Measurements from ENCODE around the gene BACH2. TPM values are rescaled to one million over a fixed set of nuclear protein-coding genes. Genes with fewer than 3 reads are reported as not detected.
A peak's percentile ranks its signal among the peaks of the same experiment; 100 is the strongest.

Gene BACH2
- polyA plus RNA-seq, 1 of the 3 experiments (the other 2 are of a cell fraction): 0.46 TPM

DNA sequence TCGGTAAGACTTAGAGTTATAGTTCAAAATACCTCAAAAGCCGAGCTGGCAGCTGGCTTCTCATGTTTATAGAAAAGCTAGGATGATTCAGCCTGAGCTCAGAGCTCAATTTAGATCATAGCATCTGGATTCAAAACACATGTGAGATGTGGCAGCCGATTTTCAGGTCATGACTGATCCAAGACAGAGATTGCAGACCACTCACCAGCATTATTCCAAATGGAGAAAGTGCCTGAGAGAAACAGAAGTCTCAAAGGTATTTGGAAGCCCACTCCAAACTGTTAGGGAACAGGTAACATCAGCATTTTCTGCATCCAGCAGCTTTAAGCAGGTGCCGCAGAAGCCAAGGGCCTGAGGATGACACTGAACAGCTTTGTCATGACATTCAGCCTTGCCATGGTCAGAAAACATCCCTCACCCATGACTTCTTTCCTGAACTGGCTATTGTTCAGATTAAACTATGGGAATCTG is 102.2 kb downstream of the BACH2 start (continued):
- TF ChIP-seq, protein P1, sequence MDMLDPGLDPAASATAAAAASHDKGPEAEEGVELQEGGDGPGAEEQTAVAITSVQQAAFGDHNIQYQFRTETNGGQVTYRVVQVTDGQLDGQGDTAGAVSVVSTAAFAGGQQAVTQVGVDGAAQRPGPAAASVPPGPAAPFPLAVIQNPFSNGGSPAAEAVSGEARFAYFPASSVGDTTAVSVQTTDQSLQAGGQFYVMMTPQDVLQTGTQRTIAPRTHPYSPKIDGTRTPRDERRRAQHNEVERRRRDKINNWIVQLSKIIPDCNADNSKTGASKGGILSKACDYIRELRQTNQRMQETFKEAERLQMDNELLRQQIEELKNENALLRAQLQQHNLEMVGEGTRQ (IDR thresholded peaks at IDR 0.05; ENCODE audit: borderline replicate concordance, low read depth, low read length): no peak
- TF ChIP-seq NFIC (IDR thresholded peaks at IDR 0.05; ENCODE audit: borderline replicate concordance) (peak; percentile 82), FOSL2 (IDR thresholded peaks at IDR 0.05; ENCODE audit: borderline replicate concordance, low read depth) (peak; percentile 85; the same call in 1 of the 2 replicates), YY1 (IDR thresholded peaks at IDR 0.05; ENCODE audit: low read depth) (no peak), RCOR1 (IDR thresholded peaks at IDR 0.05; ENCODE audit: low read length) (peak; percentile 88)
- TF ChIP-seq, protein P2, sequence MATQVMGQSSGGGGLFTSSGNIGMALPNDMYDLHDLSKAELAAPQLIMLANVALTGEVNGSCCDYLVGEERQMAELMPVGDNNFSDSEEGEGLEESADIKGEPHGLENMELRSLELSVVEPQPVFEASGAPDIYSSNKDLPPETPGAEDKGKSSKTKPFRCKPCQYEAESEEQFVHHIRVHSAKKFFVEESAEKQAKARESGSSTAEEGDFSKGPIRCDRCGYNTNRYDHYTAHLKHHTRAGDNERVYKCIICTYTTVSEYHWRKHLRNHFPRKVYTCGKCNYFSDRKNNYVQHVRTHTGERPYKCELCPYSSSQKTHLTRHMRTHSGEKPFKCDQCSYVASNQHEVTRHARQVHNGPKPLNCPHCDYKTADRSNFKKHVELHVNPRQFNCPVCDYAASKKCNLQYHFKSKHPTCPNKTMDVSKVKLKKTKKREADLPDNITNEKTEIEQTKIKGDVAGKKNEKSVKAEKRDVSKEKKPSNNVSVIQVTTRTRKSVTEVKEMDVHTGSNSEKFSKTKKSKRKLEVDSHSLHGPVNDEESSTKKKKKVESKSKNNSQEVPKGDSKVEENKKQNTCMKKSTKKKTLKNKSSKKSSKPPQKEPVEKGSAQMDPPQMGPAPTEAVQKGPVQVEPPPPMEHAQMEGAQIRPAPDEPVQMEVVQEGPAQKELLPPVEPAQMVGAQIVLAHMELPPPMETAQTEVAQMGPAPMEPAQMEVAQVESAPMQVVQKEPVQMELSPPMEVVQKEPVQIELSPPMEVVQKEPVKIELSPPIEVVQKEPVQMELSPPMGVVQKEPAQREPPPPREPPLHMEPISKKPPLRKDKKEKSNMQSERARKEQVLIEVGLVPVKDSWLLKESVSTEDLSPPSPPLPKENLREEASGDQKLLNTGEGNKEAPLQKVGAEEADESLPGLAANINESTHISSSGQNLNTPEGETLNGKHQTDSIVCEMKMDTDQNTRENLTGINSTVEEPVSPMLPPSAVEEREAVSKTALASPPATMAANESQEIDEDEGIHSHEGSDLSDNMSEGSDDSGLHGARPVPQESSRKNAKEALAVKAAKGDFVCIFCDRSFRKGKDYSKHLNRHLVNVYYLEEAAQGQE (IDR thresholded peaks at IDR 0.05; ENCODE audit: low read depth, low read length): no peak

DNA sequence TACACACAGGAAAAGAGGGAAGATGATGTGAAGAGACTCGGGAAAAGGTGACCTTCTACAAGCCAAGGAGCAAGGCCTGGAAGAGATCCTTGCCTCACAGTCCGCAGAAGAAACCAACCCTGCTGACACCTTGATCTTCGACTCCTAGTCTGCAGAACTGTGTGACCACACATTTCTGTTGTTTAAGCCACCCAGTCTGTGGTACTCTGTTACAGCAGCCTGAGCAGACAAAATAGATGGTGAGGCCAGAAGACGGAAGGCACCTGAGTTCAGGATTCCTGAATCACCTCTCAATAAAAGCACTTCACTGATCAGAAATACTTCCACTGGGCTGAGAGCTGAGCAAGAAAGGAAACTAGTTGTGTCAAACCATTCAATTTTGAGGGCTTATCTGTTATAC is 103.3 kb downstream of the BACH2 start:
- Histone ChIP-seq H4K20me1 (ENCODE audit: insufficient read depth) (no peaks in the 10 kb centered on the region), H3K4me2 (no peak overlapping the region), H3K9me2 (no peaks in the 10 kb centered on the region), H3K27ac (ENCODE audit: low read depth in 2 of 2, low read length in 1 of 2) (peak overlapping the region in 1 of 2 experiments; percentile 9; a peak in 2 of 4 replicates), H3K9ac (no peak overlapping the region), H3F3A (replicated peaks; ENCODE audit: insufficient read depth) (peaks cover 13% of the 10 kb centered on the region), H3K4me1 (ENCODE audit: control insufficient read depth in 1 of 2, insufficient read depth in 2 of 2, low read depth in 1 of 2, low read length in 1 of 2) (peaks cover 9 to 33% of the 10 kb centered on the region in 2 experiments; a peak in 2 of 4 replicates), H3K9me3 (no peaks in the 10 kb centered on the region), H3K36me3 (replicated peaks in 1 of 2; ENCODE audit: control insufficient read depth in 1 of 2, insufficient read depth in 2 of 2, low read length in 1 of 2) (no peaks in the 10 kb centered on the region), H3K27me3 (ENCODE audit: insufficient read depth) (no peaks in the 10 kb centered on the region), H3K4me3 (ENCODE audit: low read depth in 2 of 2, low read length in 1 of 2) (no peak overlapping the region), H3K79me2 (ENCODE audit: insufficient read depth) (no peaks in the 10 kb centered on the region), H2AFZ (ENCODE audit: low read depth) (no peak overlapping the region)
- no peak for DNase-seq
- POLR2A ChIA-PET: no interaction called here
- CTCF ChIA-PET: interaction anchor here (1.2 kb wide), 1 partner anchor 26 kb away, joined by 3 read pairs; no protein-coding TSS in a partner anchor
- TF ChIP-seq YY1 (IDR thresholded peaks at IDR 0.05; ENCODE audit: low read depth): no peak
- no peak for TF ChIP-seq NFIC (IDR thresholded peaks at IDR 0.05; ENCODE audit: borderline replicate concordance)
- TF ChIP-seq TAF1 (IDR thresholded peaks at IDR 0.05; ENCODE audit: borderline replicate concordance, low read depth, low read length): no peak
- TF ChIP-seq, protein P3, sequence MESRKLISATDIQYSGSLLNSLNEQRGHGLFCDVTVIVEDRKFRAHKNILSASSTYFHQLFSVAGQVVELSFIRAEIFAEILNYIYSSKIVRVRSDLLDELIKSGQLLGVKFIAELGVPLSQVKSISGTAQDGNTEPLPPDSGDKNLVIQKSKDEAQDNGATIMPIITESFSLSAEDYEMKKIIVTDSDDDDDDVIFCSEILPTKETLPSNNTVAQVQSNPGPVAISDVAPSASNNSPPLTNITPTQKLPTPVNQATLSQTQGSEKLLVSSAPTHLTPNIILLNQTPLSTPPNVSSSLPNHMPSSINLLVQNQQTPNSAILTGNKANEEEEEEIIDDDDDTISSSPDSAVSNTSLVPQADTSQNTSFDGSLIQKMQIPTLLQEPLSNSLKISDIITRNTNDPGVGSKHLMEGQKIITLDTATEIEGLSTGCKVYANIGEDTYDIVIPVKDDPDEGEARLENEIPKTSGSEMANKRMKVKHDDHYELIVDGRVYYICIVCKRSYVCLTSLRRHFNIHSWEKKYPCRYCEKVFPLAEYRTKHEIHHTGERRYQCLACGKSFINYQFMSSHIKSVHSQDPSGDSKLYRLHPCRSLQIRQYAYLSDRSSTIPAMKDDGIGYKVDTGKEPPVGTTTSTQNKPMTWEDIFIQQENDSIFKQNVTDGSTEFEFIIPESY (IDR thresholded peaks at IDR 0.05; ENCODE audit: borderline replicate concordance, low read depth): no peak
- TF ChIP-seq RFX5 (IDR thresholded peaks at IDR 0.05; ENCODE audit: low read length): no peak
- no peak for TF ChIP-seq ELF1 (IDR thresholded peaks at IDR 0.05)
- no peak for TF ChIP-seq FOSL2 (IDR thresholded peaks at IDR 0.05; ENCODE audit: borderline replicate concordance, low read depth)
- no peak for TF ChIP-seq TCF12 (IDR thresholded peaks at IDR 0.05)
- TF ChIP-seq, protein P4, sequence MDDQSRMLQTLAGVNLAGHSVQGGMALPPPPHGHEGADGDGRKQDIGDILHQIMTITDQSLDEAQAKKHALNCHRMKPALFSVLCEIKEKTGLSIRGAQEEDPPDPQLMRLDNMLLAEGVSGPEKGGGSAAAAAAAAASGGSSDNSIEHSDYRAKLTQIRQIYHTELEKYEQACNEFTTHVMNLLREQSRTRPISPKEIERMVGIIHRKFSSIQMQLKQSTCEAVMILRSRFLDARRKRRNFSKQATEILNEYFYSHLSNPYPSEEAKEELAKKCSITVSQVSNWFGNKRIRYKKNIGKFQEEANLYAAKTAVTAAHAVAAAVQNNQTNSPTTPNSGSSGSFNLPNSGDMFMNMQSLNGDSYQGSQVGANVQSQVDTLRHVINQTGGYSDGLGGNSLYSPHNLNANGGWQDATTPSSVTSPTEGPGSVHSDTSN (IDR thresholded peaks at IDR 0.05): no peak
- no peak for TF ChIP-seq NRF1 (IDR thresholded peaks at IDR 0.05; ENCODE audit: low read depth, low read length)
- TF ChIP-seq JUND (IDR thresholded peaks at IDR 0.05): no peak
- no peak for TF ChIP-seq EZH2phosphoT487 (IDR thresholded peaks at IDR 0.05; ENCODE audit: borderline replicate concordance, low read depth)
- TF ChIP-seq MEF2A (IDR thresholded peaks at IDR 0.05; ENCODE audit: borderline replicate concordance, low read depth): no peak
- TF ChIP-seq GABPA (IDR thresholded peaks at IDR 0.05; ENCODE audit: low read depth): no peak
- no peak for TF ChIP-seq RXRA (IDR thresholded peaks at IDR 0.05; ENCODE audit: borderline replicate concordance, low read depth)
- TF ChIP-seq FOXM1 (IDR thresholded peaks at IDR 0.05; ENCODE audit: low read depth): no peak
- TF ChIP-seq, protein P2 (IDR thresholded peaks at IDR 0.05; ENCODE audit: low read depth, low read length): no peak
- WGBS (ENCODE audit: low lambda C conversion rate): 92% methylated on average over 3 of the region's 4 CpGs

Measured in SK-N-SH (cell line).